NCI-H2227 treated with DMSO at 0.1 percent for 48 hours (cell line): ENCODE data around the gene MFAP4.
"Not testable (repeated sequence)": the region's sequence is repeated elsewhere in the genome, so short reads cannot be mapped to it uniquely, and the experiment has no call there.

Experiments used
- DNase-seq: peaks from one replicate; lab custom pipeline; 2025; lab: John Stamatoyannopoulos, UW

MFAP4 gene

GRCh38 chr17:19370493-19370960 lies 16.5 kb downstream of the MFAP4 start:
- no peak for DNase-seq

- no peak for DNase-seq
Observed at GRCh38 chr17:19369846-19370492, 17.0 kb downstream of the MFAP4 start.

- DNase-seq: no peak
Observed at GRCh38 chr17:19369107-19369778, 17.7 kb downstream of the MFAP4 start.

GRCh38 chr17:19368229-19368628 lies 18.8 kb downstream of the MFAP4 start:
- no peak for DNase-seq

GRCh38 chr17:19366637-19366972 lies 20.4 kb downstream of the MFAP4 start:
- DNase-seq: no peak

GRCh38 chr17:19365833-19366636 lies 21.0 kb downstream of the MFAP4 start:
- no peak for DNase-seq

GRCh38 chr17:19365499-19365817 lies 21.5 kb downstream of the MFAP4 start:
- no peak for DNase-seq

- DNase-seq: no peak
Observed at GRCh38 chr17:19364699-19365498, 22.1 kb downstream of the MFAP4 start.

GRCh38 chr17:19363460-19364035 lies 23.4 kb downstream of the MFAP4 start:
- DNase-seq: no peak

GRCh38 chr17:19363114-19363438 lies 23.9 kb downstream of the MFAP4 start:
- no peak for DNase-seq

GRCh38 chr17:19362277-19363113 lies 24.5 kb downstream of the MFAP4 start, which contains the start of gene B9D1:
Gene B9D1, minus strand, starts transcription at chr17:19362723. Its CDS starts 154 bp downstream, at chr17:19362569.
- DNase-seq: peak; percentile 85

GRCh38 chr17:19361944-19362276 lies 25.1 kb downstream of the MFAP4 start:
- DNase-seq: no peak

GRCh38 chr17:19361326-19361725 lies 25.7 kb downstream of the MFAP4 start:
- DNase-seq: no peak

GRCh38 chr17:19360772-19361171 lies 26.2 kb downstream of the MFAP4 start:
- no peak for DNase-seq

- DNase-seq: no peak
Observed at GRCh38 chr17:19359856-19360255, 27.1 kb downstream of the MFAP4 start.

GRCh38 chr17:19359151-19359550 lies 27.8 kb downstream of the MFAP4 start:
- no peak for DNase-seq

- DNase-seq: no peak
Observed at GRCh38 chr17:19357761-19358160, 29.2 kb downstream of the MFAP4 start.

- no peak for DNase-seq
Observed at GRCh38 chr17:19357351-19357750, 29.6 kb downstream of the MFAP4 start.

GRCh38 chr17:19354748-19355147 lies 32.2 kb downstream of the MFAP4 start:
- DNase-seq: no peak

- not testable (repeated sequence) for DNase-seq
Observed at GRCh38 chr17:19353401-19353800, 33.6 kb downstream of the MFAP4 start.

- DNase-seq: no peak
Observed at GRCh38 chr17:19348806-19349205, 38.2 kb downstream of the MFAP4 start.
